Measurements from ENCODE around the gene GRXCR1. TPM values are rescaled to one million over a fixed set of nuclear protein-coding genes. Genes with fewer than 3 reads are reported as not detected.

GRXCR1 gene
- total RNA-seq, 2 donors from 2014 or later: not detected

DNA sequence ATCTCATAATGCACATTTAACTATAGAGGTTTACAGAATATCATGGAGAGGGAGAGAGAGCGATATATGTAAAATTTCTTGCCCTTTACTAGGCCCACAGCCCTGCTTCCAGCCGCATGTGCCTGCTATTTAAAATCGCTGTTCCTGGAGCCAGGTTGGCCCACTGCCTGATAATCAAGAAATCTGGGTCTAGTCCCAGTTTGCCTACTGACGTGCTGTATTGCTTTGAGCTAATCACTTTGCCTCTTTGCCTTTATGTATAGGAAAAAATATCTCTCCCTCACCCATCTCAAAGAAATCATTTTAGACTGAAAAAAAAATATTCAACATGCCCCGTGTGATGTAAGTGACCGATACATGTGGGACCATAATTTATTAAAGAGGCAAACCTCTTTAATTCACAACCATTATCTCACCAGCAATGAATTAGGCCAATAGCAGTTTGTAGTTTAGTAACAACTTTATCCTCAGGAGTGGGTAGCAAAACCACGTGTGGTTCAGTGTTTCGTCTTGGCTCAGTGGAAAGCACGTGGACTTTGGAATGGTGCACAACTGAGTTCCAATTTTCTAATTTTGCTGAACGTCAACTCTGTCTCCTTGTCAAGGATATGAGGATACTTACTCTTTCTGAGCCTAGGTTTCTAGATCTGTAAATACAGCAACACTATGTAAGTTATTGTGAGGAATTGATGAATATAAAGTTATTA is 62.6 kb downstream of the GRXCR1 start:
- H3K4me3 Mint-ChIP-seq: no peak overlapping the region

DNA sequence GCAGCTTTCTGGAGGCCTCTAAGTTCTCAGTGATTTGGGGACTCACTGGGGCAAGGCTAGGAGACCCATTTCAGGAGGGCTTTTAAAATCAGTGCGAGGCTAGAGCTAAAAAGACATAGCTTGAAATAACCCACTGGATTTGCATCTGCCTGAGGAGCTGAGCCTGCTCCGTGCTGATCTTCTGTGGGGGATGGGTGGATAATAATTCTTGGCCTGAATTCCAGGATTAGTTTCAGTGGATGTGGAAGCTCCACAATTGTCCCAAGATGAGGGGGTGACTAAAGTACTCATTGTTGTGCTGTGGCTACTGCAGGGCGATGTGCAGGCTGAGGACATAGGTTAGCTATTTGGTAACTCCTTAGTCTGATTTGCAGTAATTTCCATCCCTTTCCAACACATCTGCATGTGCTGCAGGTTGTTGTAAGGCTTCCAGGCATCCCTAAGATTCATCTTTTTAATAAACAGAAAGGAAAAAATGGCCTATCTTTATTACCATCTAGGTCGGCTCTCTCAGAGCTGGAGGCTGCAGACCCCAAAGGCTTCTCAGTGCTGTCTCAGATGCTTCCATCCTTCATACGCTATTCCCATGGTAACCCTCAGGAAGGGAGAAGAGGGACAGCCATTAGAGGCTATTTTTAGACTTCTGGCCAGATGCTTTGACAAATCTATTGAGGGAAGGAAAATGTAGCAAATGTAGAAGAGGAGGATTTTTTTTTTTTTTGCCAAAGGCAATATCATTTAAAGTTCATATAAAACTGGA is 63.4 kb downstream of the GRXCR1 start:
- H3K9me3 ChIP-seq (ENCODE audit: control insufficient read depth, low read length, poor library complexity, severe bottlenecking): no peaks in the 10 kb centered on the region
- Mint-ChIP-seq H3K27me3 (peaks cover 5% of the 10 kb centered on the region), H3K36me3 (ENCODE audit: low read depth) (no peaks in the 10 kb centered on the region), H3K4me1 (no peaks in the 10 kb centered on the region), H3K27ac (no peak overlapping the region), H3K4me3 (no peak overlapping the region)
- no peak for DNase-seq
- no peak for ATAC-seq

More for the DNA sequence above, 62.6 kb downstream of the GRXCR1 start:
- Mint-ChIP-seq H3K27ac (no peak overlapping the region), H3K4me1 (no peaks in the 10 kb centered on the region), H3K27me3 (peaks cover 5% of the 10 kb centered on the region), H3K36me3 (ENCODE audit: low read depth) (no peaks in the 10 kb centered on the region)
- DNase-seq: no peak
- ATAC-seq: no peak
- H3K9me3 ChIP-seq (ENCODE audit: control insufficient read depth, low read length, poor library complexity, severe bottlenecking): no peaks in the 10 kb centered on the region

DNA sequence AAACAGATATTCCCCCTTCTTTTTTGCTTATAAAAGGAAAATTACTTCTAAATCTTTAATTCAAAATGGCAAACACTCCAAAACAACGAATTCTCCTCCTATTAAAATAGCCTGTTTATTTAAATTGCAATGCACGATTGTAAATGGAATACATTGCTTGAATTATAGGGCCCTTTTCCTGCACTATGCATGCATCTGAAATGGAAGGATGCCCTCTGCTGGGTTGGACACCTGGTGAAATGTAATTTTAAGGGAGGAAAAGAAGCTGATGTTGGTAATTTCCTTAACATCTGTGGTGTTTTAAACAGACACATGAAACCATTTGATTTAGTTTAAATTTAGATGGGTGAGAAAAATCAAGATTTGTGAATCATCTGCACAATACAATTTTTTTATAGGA is 72.8 kb downstream of the GRXCR1 start:
- H3K4me3 Mint-ChIP-seq: no peak overlapping the region
- peaks cover 2% of the 10 kb centered on the region for H3K36me3 Mint-ChIP-seq (ENCODE audit: low read depth)
- no peak overlapping the region for H3K27ac Mint-ChIP-seq
- H3K27me3 Mint-ChIP-seq: no peaks in the 10 kb centered on the region
- H3K4me1 Mint-ChIP-seq: no peaks in the 10 kb centered on the region
- no peak for ATAC-seq
- no peak for DNase-seq
- no peaks in the 10 kb centered on the region for H3K9me3 ChIP-seq (ENCODE audit: control insufficient read depth, low read length, poor library complexity, severe bottlenecking)

DNA sequence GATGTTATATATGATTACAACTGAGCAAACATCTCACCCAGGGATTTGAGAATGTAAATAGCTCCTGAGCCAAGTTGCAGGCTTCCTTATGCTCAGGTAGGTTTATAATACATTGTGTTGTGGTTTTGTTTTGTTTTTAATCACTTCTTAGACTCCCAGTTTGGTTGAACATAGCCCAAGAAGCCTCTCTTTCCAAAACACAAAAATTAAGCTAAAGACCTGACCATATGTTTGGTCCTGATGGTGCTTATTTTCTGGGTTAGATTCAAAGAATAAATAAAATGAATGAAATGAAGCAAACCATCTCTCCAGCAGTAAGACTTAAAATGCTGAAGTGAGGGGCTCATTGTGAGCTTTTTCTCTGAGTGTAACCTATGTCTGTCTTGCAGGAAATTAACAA is 93.5 kb downstream of the GRXCR1 start:
- no peak overlapping the region for H3K27ac Mint-ChIP-seq
- H3K36me3 Mint-ChIP-seq (ENCODE audit: low read depth): no peaks in the 10 kb centered on the region
- H3K27me3 Mint-ChIP-seq: no peaks in the 10 kb centered on the region
- ATAC-seq (no peak), DNase-seq (no peak)
- H3K9me3 ChIP-seq (ENCODE audit: control insufficient read depth, low read length, poor library complexity, severe bottlenecking): no peaks in the 10 kb centered on the region
- no peaks in the 10 kb centered on the region for H3K4me1 Mint-ChIP-seq
- H3K4me3 Mint-ChIP-seq: no peak overlapping the region

DNA sequence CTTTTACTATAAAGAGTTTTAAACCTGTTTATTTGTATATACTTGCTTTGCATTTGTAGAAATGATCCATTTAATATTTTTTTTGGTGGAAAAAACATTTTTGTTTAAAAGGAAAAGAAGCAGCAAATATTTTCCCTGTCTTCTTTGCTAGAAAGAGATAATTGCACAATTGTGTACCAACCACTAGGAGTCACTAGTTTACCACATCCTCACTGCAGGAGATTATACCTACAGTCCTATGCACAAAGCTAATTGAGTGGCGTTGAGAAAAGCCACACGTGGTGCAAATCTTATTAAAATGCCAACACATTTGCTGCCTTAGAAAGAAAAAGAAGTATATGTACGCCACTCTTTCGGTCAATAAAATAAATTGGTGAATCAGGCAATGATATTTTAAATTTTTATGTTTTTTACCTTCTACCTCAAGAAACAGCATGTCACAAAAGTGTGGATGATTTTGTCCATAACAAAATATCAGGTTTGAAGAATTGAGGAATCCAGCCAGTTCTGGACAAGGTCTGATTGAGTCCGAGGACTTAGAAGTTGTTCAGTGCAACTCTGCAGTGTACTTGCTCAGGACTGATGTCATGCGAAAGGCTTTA is 102.9 kb downstream of the GRXCR1 start:
- no peak for ATAC-seq
- Mint-ChIP-seq H3K4me3 (no peak overlapping the region), H3K27ac (no peak overlapping the region), H3K36me3 (ENCODE audit: low read depth) (no peaks in the 10 kb centered on the region), H3K27me3 (peaks cover 5% of the 10 kb centered on the region), H3K4me1 (no peaks in the 10 kb centered on the region)
- no peak for DNase-seq
- H3K9me3 ChIP-seq (ENCODE audit: control insufficient read depth, low read length, poor library complexity, severe bottlenecking): no peaks in the 10 kb centered on the region

DNA sequence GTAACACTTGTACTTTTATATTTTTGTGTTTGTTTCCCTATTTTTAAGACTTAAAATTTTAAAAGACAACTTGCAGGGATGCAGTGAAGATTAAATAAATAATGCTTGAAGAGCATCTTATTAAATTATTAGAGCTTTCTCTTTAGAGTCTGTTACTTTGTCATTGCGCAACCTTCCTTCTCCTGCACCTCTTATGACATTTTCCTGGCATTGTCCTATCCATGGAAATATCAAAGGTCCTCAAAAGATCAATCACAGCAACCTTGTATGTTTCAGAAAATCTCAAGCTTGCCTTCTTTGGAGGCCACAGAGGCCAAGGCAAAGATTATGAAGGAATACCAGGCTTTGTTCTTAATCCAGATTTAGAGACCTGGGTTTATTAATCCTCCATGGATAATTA is 116.3 kb downstream of the GRXCR1 start:
- no peaks in the 10 kb centered on the region for H3K27me3 Mint-ChIP-seq

DNA sequence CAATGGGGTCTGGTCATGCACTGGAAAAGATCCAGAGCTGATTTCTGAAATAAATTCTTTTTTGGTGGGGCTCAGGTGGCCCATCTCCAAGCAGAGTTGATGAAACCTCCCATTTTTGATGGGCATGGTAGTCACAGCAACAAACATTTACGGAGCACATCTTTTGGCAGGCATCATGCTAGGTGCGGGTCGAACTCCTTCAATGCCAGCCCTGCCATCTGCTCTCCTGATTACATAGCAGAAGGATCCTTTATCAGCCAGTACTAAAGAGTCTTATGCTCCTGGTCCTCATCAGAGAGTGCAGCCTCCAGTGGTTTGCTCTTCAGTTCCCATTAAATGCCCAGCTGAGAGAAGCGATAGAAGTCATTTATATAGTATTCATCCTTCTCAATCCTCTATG is 121.7 kb downstream of the GRXCR1 start:
- H3K4me1 Mint-ChIP-seq: no peaks in the 10 kb centered on the region
- no peak overlapping the region for H3K4me3 Mint-ChIP-seq
- DNase-seq (no peak), ATAC-seq (no peak)
- no peaks in the 10 kb centered on the region for H3K27me3 Mint-ChIP-seq
- H3K27ac Mint-ChIP-seq: no peak overlapping the region
- H3K36me3 Mint-ChIP-seq (ENCODE audit: low read depth): no peaks in the 10 kb centered on the region
- H3K9me3 ChIP-seq (ENCODE audit: control insufficient read depth, low read length, poor library complexity, severe bottlenecking): no peaks in the 10 kb centered on the region

More for the DNA sequence above, 116.3 kb downstream of the GRXCR1 start:
- no peak for DNase-seq
- H3K9me3 ChIP-seq (ENCODE audit: control insufficient read depth, low read length, poor library complexity, severe bottlenecking): no peaks in the 10 kb centered on the region
- no peak for ATAC-seq
- Mint-ChIP-seq H3K27ac (no peak overlapping the region), H3K4me3 (no peak overlapping the region), H3K4me1 (no peaks in the 10 kb centered on the region), H3K36me3 (ENCODE audit: low read depth) (no peaks in the 10 kb centered on the region)

DNA sequence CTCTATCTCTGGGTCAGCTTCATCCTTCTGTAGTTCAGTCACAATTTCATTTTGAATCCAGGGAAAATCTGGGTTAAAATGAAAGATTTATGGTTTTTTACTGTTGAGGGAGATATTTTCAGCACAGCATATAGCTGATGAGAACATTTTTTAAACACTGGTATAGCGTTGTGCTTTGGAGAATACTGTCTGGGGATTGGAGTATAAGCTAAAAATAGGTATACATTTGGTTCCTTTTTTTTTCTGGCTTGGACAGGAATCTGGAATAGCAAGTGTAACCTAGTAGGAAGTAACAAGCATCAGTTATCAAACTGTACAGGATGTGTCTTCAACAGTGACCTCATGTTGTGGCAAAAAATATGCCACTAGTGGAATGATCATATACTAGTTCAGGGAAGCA is 149.1 kb downstream of the GRXCR1 start:
- ATAC-seq: no peak
- DNase-seq: no peak
- H3K4me3 Mint-ChIP-seq: no peak overlapping the region
- no peaks in the 10 kb centered on the region for H3K4me1 Mint-ChIP-seq
- no peaks in the 10 kb centered on the region for H3K36me3 Mint-ChIP-seq (ENCODE audit: low read depth)
- no peaks in the 10 kb centered on the region for H3K27me3 Mint-ChIP-seq
- no peak overlapping the region for H3K27ac Mint-ChIP-seq
- no peaks in the 10 kb centered on the region for H3K9me3 ChIP-seq (ENCODE audit: control insufficient read depth, low read length, poor library complexity, severe bottlenecking)

DNA sequence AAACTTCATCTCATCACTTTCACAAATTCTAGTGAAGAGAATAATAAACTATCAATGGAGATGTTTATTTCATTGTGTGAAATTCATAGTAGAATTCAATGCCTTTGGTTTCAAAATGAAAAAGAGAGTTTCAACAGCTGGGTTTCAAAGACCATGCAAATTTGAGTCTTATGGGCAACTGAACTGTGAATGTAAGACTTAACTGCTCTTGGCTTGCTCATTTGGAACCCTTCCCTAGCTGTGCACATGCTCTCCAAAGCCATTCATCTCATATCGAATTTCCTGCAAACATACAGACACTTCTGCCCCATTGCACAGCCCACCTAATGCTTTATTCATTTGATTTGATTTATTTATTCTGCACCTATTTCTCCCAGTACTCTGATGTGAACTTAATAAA is 154.5 kb downstream of the GRXCR1 start:
- ATAC-seq (no peak), DNase-seq (no peak)
- H3K4me1 Mint-ChIP-seq: no peaks in the 10 kb centered on the region
- no peaks in the 10 kb centered on the region for H3K9me3 ChIP-seq (ENCODE audit: control insufficient read depth, low read length, poor library complexity, severe bottlenecking)
- H3K27ac Mint-ChIP-seq: no peak overlapping the region
- H3K27me3 Mint-ChIP-seq: no peaks in the 10 kb centered on the region
- no peaks in the 10 kb centered on the region for H3K36me3 Mint-ChIP-seq (ENCODE audit: low read depth)
- no peak overlapping the region for H3K4me3 Mint-ChIP-seq

DNA sequence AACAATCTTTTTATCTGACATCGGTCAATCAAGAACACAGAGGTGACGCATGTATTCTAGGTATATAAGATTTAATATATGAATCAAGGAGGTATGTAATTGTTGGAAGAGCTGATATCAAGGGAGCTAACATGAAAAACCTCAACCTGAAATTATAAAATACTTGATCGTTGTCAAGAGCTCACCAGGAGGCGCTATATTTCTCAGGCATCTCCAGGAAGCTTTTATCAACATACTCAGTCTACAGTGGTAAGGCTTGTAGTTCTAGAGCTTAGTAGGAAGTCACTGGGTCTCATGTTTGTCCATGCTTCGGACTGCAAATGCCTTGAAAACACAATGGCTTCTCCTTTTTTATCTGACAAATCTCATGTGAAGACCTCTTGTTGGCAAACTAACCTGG is 156.1 kb downstream of the GRXCR1 start:
- Mint-ChIP-seq H3K4me1 (no peaks in the 10 kb centered on the region), H3K27me3 (no peaks in the 10 kb centered on the region), H3K36me3 (ENCODE audit: low read depth) (no peaks in the 10 kb centered on the region), H3K27ac (no peak overlapping the region), H3K4me3 (no peak overlapping the region)
- ATAC-seq (no peak), DNase-seq (no peak)
- H3K9me3 ChIP-seq (ENCODE audit: control insufficient read depth, low read length, poor library complexity, severe bottlenecking): no peaks in the 10 kb centered on the region

DNA sequence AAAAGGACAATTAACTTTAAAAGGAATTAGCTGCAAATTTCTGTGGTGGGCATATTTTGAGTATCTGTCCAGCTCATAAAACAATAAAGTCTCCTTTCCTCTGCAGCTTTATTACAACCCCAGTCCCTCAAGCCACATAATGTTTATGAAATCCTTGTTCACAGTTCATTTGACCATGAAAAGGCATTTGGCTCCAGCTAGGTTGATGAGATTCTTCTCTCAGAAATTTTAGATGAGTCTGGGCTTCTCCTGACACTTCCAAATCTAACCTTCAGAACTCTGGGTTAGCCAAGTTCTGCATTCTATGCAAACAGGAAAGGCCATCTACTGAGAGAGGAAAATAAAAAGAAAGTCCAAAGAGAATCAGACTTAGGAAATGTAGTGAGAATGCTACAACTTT is 156.8 kb downstream of the GRXCR1 start:
- Mint-ChIP-seq H3K4me1 (no peaks in the 10 kb centered on the region), H3K36me3 (ENCODE audit: low read depth) (no peaks in the 10 kb centered on the region), H3K27me3 (no peaks in the 10 kb centered on the region), H3K27ac (no peak overlapping the region), H3K4me3 (no peak overlapping the region)
- H3K9me3 ChIP-seq (ENCODE audit: control insufficient read depth, low read length, poor library complexity, severe bottlenecking): no peaks in the 10 kb centered on the region
- DNase-seq: no peak
- ATAC-seq: no peak

DNA sequence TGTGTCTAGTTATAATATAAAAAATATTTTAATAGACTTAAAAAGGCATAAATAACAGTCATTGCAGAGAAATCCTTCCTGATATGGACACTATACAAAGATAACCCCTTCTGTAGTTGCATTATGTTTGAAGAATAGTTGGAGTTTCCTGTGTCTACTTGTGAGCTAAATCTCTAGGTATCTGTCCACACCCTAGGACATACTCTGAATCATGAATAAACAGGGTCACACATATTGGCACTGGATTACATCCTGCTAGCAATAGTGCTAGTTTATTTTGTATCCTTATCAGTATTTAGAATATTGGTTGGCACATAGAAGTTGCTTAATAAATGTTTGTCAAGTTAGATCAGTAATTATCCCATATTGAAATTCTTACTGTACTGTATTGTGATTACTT is 173.9 kb downstream of the GRXCR1 start:
- H3K4me1 Mint-ChIP-seq: no peaks in the 10 kb centered on the region
- no peaks in the 10 kb centered on the region for H3K27me3 Mint-ChIP-seq
- no peaks in the 10 kb centered on the region for H3K36me3 Mint-ChIP-seq (ENCODE audit: low read depth)
- no peak for DNase-seq
- no peak overlapping the region for H3K4me3 Mint-ChIP-seq
- no peaks in the 10 kb centered on the region for H3K9me3 ChIP-seq (ENCODE audit: control insufficient read depth, low read length, poor library complexity, severe bottlenecking)
- H3K27ac Mint-ChIP-seq: no peak overlapping the region
- no peak for ATAC-seq

DNA sequence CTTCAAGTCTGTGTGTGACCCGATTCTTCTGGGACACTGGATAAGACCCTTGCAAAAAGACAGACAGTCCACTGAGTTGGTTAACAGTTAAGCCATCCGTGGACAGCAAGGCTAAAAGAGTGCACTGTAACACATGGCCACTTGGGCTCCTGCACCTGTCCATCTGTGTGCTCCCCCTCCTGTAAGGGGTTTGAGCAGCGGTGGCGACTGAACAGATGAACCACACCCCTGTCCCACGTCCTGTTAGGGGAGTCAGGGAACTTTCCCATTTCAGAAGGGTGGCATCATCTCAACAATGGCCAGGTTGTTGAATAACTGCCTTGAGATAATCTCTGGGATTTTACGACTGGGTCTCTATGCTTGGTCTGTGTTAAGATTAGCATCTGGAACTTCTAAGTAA is 178.6 kb downstream of the GRXCR1 start:
- no peaks in the 10 kb centered on the region for H3K4me1 Mint-ChIP-seq
- no peak for ATAC-seq
- no peak overlapping the region for H3K4me3 Mint-ChIP-seq
- no peaks in the 10 kb centered on the region for H3K9me3 ChIP-seq (ENCODE audit: control insufficient read depth, low read length, poor library complexity, severe bottlenecking)
- no peak for DNase-seq
- H3K36me3 Mint-ChIP-seq (ENCODE audit: low read depth): no peaks in the 10 kb centered on the region
- no peaks in the 10 kb centered on the region for H3K27me3 Mint-ChIP-seq
- H3K27ac Mint-ChIP-seq: no peak overlapping the region
